ENCODE results near the gene UTP15.

The UTP15 gene

GRCh38 chr5:73565139-73565968 lies at the start of gene UTP15, which contains the start of gene ANKRA2:
TSS of gene UTP15 (plus strand) at chr5:73565743. CDS start at chr5:73567345, 1,602 bp downstream.
TSS of gene ANKRA2 (minus strand) at chr5:73565639. CDS start at chr5:73562881, 2,758 bp downstream.
- peak; percentile 83 for DNase-seq (ENCODE audit: low read depth)

- peak; percentile 37 for DNase-seq (ENCODE audit: low read depth)
Observed at GRCh38 chr5:73519531-73520283, 45.8 kb upstream of the UTP15 start.

GRCh38 chr5:73522989-73523388 lies 42.6 kb upstream of the UTP15 start:
- no peak for DNase-seq (ENCODE audit: low read depth)

- DNase-seq (ENCODE audit: low read depth) = no peak
Observed at GRCh38 chr5:73523861-73524260, 41.7 kb upstream of the UTP15 start.

GRCh38 chr5:73525606-73526203 lies 39.8 kb upstream of the UTP15 start:
- DNase-seq (ENCODE audit: low read depth) = no peak

GRCh38 chr5:73528248-73528647 lies 37.3 kb upstream of the UTP15 start:
- DNase-seq (ENCODE audit: low read depth) = no peak

GRCh38 chr5:73529081-73529480 lies 36.5 kb upstream of the UTP15 start:
- DNase-seq (ENCODE audit: low read depth) = no peak

GRCh38 chr5:73531356-73531755 lies 34.2 kb upstream of the UTP15 start:
- DNase-seq (ENCODE audit: low read depth) = no peak

- no peak for DNase-seq (ENCODE audit: low read depth)
Observed at GRCh38 chr5:73532195-73532594, 33.3 kb upstream of the UTP15 start.

- DNase-seq (ENCODE audit: low read depth) = peak; percentile 40
Observed at GRCh38 chr5:73534011-73534644, 31.4 kb upstream of the UTP15 start.

- DNase-seq (ENCODE audit: low read depth) = no peak
Observed at GRCh38 chr5:73534971-73535370, 30.6 kb upstream of the UTP15 start.

- DNase-seq (ENCODE audit: low read depth) = no peak
Observed at GRCh38 chr5:73539730-73540129, 25.8 kb upstream of the UTP15 start.

GRCh38 chr5:73540192-73540591 lies 25.4 kb upstream of the UTP15 start:
- DNase-seq (ENCODE audit: low read depth) = no peak

GRCh38 chr5:73542020-73542419 lies 23.5 kb upstream of the UTP15 start:
- DNase-seq (ENCODE audit: low read depth) = no peak

GRCh38 chr5:73544429-73545402 lies 20.8 kb upstream of the UTP15 start:
- no peak for DNase-seq (ENCODE audit: low read depth)

GRCh38 chr5:73545403-73545779 lies 20.2 kb upstream of the UTP15 start:
- no peak for DNase-seq (ENCODE audit: low read depth)

- no peak for DNase-seq (ENCODE audit: low read depth)
Observed at GRCh38 chr5:73550016-73550415, 15.5 kb upstream of the UTP15 start.

- no peak for DNase-seq (ENCODE audit: low read depth)
Observed at GRCh38 chr5:73552642-73553041, 12.9 kb upstream of the UTP15 start.

- DNase-seq (ENCODE audit: low read depth) = no peak
Observed at GRCh38 chr5:73558950-73559349, 6.6 kb upstream of the UTP15 start.

GRCh38 chr5:73564018-73564417 lies 1.5 kb upstream of the UTP15 start:
- DNase-seq (ENCODE audit: low read depth) = no peak

GRCh38 chr5:73564675-73565074 lies 868 bp upstream of the UTP15 start:
- DNase-seq (ENCODE audit: low read depth) = no peak

All from GM04503 (cell line).